HEK293 (cell line): ENCODE data around the gene ABR.

Experiments used
- CTCF ChIA-PET: fragments of 350-600 bp; formaldehyde crosslinking; extraction: SDS; loops from one replicate; lab custom pipeline; 2021; ENCODE audit warnings: antibody characterized with exemption; lab: Yijun Ruan, JAX
- POLR2A ChIA-PET: fragments of 300-600 bp; formaldehyde crosslinking; extraction: SDS; loops from one replicate; lab custom pipeline; 2020; ENCODE audit warnings: antibody characterized with exemption, inconsistent platforms; lab: Yijun Ruan, JAX
- H3K27ac ChIP-seq: fragments of 200-500 bp; sonication (Bioruptor generic); 2 replicates; pipeline ENCODE4 v1.5.1; 2014; ENCODE audit warnings: low read depth, low read length, control low read depth, inconsistent platforms; ENCODE audit errors: extremely low read depth
- H3K36me3 ChIP-seq, 2 experiments: fragments of 200-500 bp in 1 of 2; sonication (Bioruptor generic) in 1 of 2; 1 replicate in 1 of 2; 2 replicates in 1 of 2; pipeline ENCODE4 v1.5.1; 2014 to 2017; ENCODE audit warnings: inconsistent platforms in 2 of 2, low read length in 2 of 2; ENCODE audit not compliant: control insufficient read depth in 2 of 2, insufficient read depth in 1 of 2
- H3K4me1 ChIP-seq: fragments of 200-500 bp; sonication (Bioruptor generic); 2 replicates; pipeline ENCODE4 v1.5.1; 2014; ENCODE audit warnings: mild to moderate bottlenecking, low read length, inconsistent platforms; ENCODE audit not compliant: control insufficient read depth, insufficient read depth
- H3K4me3 ChIP-seq: 2 replicates; pipeline ENCODE4 v1.5.1; 2011; ENCODE audit warnings: low read depth, mild to moderate bottlenecking, control low read depth, low read length, moderate library complexity
- H3K9me3 ChIP-seq: fragments of 200-500 bp; sonication (Bioruptor generic); 2 replicates; pipeline ENCODE4 v1.5.1; 2014; ENCODE audit warnings: low read depth, low read length, inconsistent platforms; ENCODE audit not compliant: control insufficient read depth, insufficient read depth
- HOXC10 ChIP-seq: sonication (generic); formaldehyde crosslinking; IDR thresholded peaks from 2 replicates; pipeline ENCODE4 v1.8.1; 2023; ENCODE audit warnings: mild to moderate bottlenecking, missing genetic modification reagents
- KLF17 ChIP-seq: fragments of 450-650 bp; formaldehyde crosslinking; IDR thresholded peaks from 2 replicates; pipeline ENCODE4 v1.5.1; 2016; ENCODE audit warnings: missing biosample characterization, missing genetic modification characterization
- MYNN ChIP-seq: fragments of 450-650 bp; formaldehyde crosslinking; IDR thresholded peaks from 2 replicates; pipeline ENCODE4 v1.5.1; 2016; ENCODE audit warnings: missing biosample characterization, missing genetic modification characterization, borderline replicate concordance
- PRDM10 ChIP-seq: fragments of 450-650 bp; formaldehyde crosslinking; IDR thresholded peaks from 2 replicates; pipeline ENCODE4 v1.5.1; 2016; ENCODE audit warnings: missing biosample characterization, missing genetic modification characterization
- SETDB1 ChIP-seq: IDR thresholded peaks from one replicate; pipeline ENCODE4 v1.6.1; 2017; ENCODE audit warnings: mild to moderate bottlenecking, low read length, moderate library complexity, mixed read lengths; ENCODE audit not compliant: insufficient read length
- ZNF121 ChIP-seq: fragments of 450-650 bp; formaldehyde crosslinking; IDR thresholded peaks from 2 replicates; pipeline ENCODE4 v1.5.1; 2016; ENCODE audit warnings: missing biosample characterization, missing genetic modification characterization
- ZNF132 ChIP-seq: fragments of 450-650 bp; formaldehyde crosslinking; IDR thresholded peaks from 2 replicates; pipeline ENCODE4 v1.5.1; 2017; ENCODE audit warnings: missing biosample characterization, missing genetic modification characterization, borderline replicate concordance
- ZNF133 ChIP-seq: fragments of 450-650 bp; formaldehyde crosslinking; IDR thresholded peaks from 2 replicates; pipeline ENCODE4 v1.5.1; 2016; ENCODE audit warnings: missing biosample characterization, missing genetic modification characterization
- ZNF24 ChIP-seq: fragments of 450-650 bp; formaldehyde crosslinking; IDR thresholded peaks from 2 replicates; pipeline ENCODE4 v1.5.1; 2016; ENCODE audit warnings: missing biosample characterization, missing genetic modification characterization
- ZNF394 ChIP-seq: fragments of 450-650 bp; formaldehyde crosslinking; IDR thresholded peaks from 2 replicates; pipeline ENCODE4 v1.5.1; 2016; ENCODE audit warnings: missing biosample characterization, missing genetic modification characterization, mild to moderate bottlenecking, moderate library complexity, borderline replicate concordance
- ZNF416 ChIP-seq: fragments of 450-650 bp; formaldehyde crosslinking; IDR thresholded peaks from 2 replicates; pipeline ENCODE4 v1.5.1; 2016; ENCODE audit warnings: missing biosample characterization, missing genetic modification characterization
- ZNF48 ChIP-seq: fragments of 450-650 bp; formaldehyde crosslinking; IDR thresholded peaks from 2 replicates; pipeline ENCODE4 v1.5.1; 2016; ENCODE audit warnings: missing biosample characterization, missing genetic modification characterization
- ZNF510 ChIP-seq: fragments of 450-650 bp; formaldehyde crosslinking; IDR thresholded peaks from 2 replicates; pipeline ENCODE4 v1.5.1; 2018; ENCODE audit warnings: mild to moderate bottlenecking, missing genetic modification characterization, missing biosample characterization; ENCODE audit not compliant: insufficient replicate concordance
- ZNF600 ChIP-seq: fragments of 450-650 bp; formaldehyde crosslinking; IDR thresholded peaks from 2 replicates; pipeline ENCODE4 v1.5.1; 2016; ENCODE audit warnings: missing biosample characterization, missing genetic modification characterization
- ZNF621 ChIP-seq: fragments of 450-650 bp; formaldehyde crosslinking; IDR thresholded peaks from 2 replicates; pipeline ENCODE4 v1.5.1; 2017; ENCODE audit warnings: missing biosample characterization, missing genetic modification characterization
- ZNF624 ChIP-seq: fragments of 450-650 bp; formaldehyde crosslinking; IDR thresholded peaks from 2 replicates; pipeline ENCODE4 v1.5.1; 2017; ENCODE audit warnings: missing biosample characterization, missing genetic modification characterization
- ZSCAN30 ChIP-seq: fragments of 450-650 bp; IDR thresholded peaks from 2 replicates; pipeline ENCODE4 v1.5.1; 2018; ENCODE audit warnings: missing biosample characterization, mild to moderate bottlenecking, missing genetic modification characterization, moderate library complexity

The ABR gene

GRCh38 chr17:1006054-1006453 is 173.7 kb downstream of the ABR start:
- Histone ChIP-seq H3K9me3 (no peaks in the 10 kb centered on the region), H3K4me1 (peaks cover 4% of the 10 kb centered on the region; the same call in 1 of the 2 replicates), H3K36me3 (peaks cover 7 to 96% of the 10 kb centered on the region in 2 experiments), H3K4me3 (no peak overlapping the region), H3K27ac (peak overlapping the region; percentile 37; the same call in 1 of the 2 replicates)
- ChIA-PET POLR2A (interaction anchor here (1.9 kb wide), 1 partner anchor 9 kb away, joined by 5 read pairs; the partner anchor contains the start of gene TIMM22), CTCF (interaction anchor here (0.7 to 1.2 kb wide), 2 partner anchors 22 to 44 kb away, joined by 3 read pairs; no protein-coding TSS in a partner anchor)
- TF ChIP-seq ZNF510 (tag by site-specific recombination) (no peak), ZNF48 (tag by site-specific recombination) (no peak), HOXC10 (CRISPR knock-in tag) (no peak), ZNF24 (tag by site-specific recombination) (no peak), KLF17 (tag by site-specific recombination) (no peak), ZNF624 (tag by site-specific recombination) (no peak), PRDM10 (0 out of 2 replicates have a peak, but pooled peaks have one; percentile 11)

- CTCF ChIA-PET = interaction anchor here (1.2 to 1.6 kb wide), 2 partner anchors 22 to 51 kb away, joined by 3 to 7 read pairs; no protein-coding TSS in a partner anchor
- Histone ChIP-seq H3K4me3 (no peak overlapping the region), H3K27ac (peak overlapping the region; percentile 37; the same call in 1 of the 2 replicates), H3K36me3 (peaks cover 7 to 96% of the 10 kb centered on the region in 2 experiments), H3K4me1 (peaks cover 4% of the 10 kb centered on the region; the same call in 1 of the 2 replicates), H3K9me3 (no peaks in the 10 kb centered on the region)
- peak; percentile 28; the same call in 1 of the 2 replicates for TF ChIP-seq MYNN
- peak; percentile 36; the same call in 1 of the 2 replicates for TF ChIP-seq ZNF394 (tag by site-specific recombination)
- peak; percentile 51; the same call in 1 of the 2 replicates for TF ChIP-seq ZNF133 (tag by site-specific recombination)
- TF ChIP-seq ZNF121 (tag by site-specific recombination) = no peak
- TF ChIP-seq ZNF600 = peak; percentile 75
- no peak for TF ChIP-seq ZNF132
- no peak for TF ChIP-seq SETDB1
- no peak for TF ChIP-seq ZNF416
- TF ChIP-seq ZSCAN30 = peak; percentile 92
- no peak for TF ChIP-seq ZNF621 (tag by site-specific recombination)
- POLR2A ChIA-PET = interaction anchor here (1.9 kb wide), 1 partner anchor 9 kb away, joined by 5 read pairs; the partner anchor contains the start of gene TIMM22
These were observed 174.3 kb downstream of the ABR start for GRCh38 chr17:1005361-1005946.
